HCT116 (cell line): Measurements from ENCODE around the gene KCNV2.

Experiments
- CBX3 ChIP-seq: IDR thresholded peaks from 2 replicates; pipeline ENCODE4 v1.6.1; 2012; ENCODE audit warnings: low read depth
- CEBPB ChIP-seq: IDR thresholded peaks from 2 replicates; pipeline ENCODE4 v1.6.1; 2012; ENCODE audit warnings: low read depth
- CTCF ChIP-seq, 3 experiments: fragments of 200-600 bp in 1 of 3; sonication (generic) in 1 of 3; IDR thresholded peaks in 2 of 3; conservative IDR thresholded peaks in 1 of 3; 2 replicates each; pipeline ENCODE4 v1.5.1; 2012 to 2017; ENCODE audit warnings: low read depth in 2 of 3, low read length in 2 of 3, antibody characterized with exemption in 1 of 3, borderline replicate concordance in 1 of 3, control low read depth in 1 of 3, mild to moderate bottlenecking in 1 of 3, mixed read lengths in 1 of 3, mixed run types in 1 of 3, moderate library complexity in 1 of 3; ENCODE audit not compliant: insufficient read depth in 1 of 3
- EZH2 ChIP-seq: fragments of 200-600 bp; sonication (generic); IDR thresholded peaks from 2 replicates; pipeline ENCODE4 v1.6.1; 2017; ENCODE audit warnings: antibody characterized with exemption, mixed run types
- EZH2phosphoT487 ChIP-seq: fragments of 200-600 bp; IDR thresholded peaks from 2 replicates; pipeline ENCODE4 v1.6.1; 2018; ENCODE audit warnings: antibody characterized with exemption, borderline replicate concordance
- JUND ChIP-seq: IDR thresholded peaks from 2 replicates; pipeline ENCODE4 v1.6.1; 2012
- MAX ChIP-seq: IDR thresholded peaks from 2 replicates; pipeline ENCODE4 v1.6.1; 2012
- POLR2A ChIP-seq: IDR thresholded peaks from 2 replicates; pipeline ENCODE4 v1.7.0; 2011; ENCODE audit warnings: borderline replicate concordance; ENCODE audit not compliant: insufficient read depth, insufficient read length; ENCODE audit errors: extremely low read depth
- POLR2AphosphoS5 ChIP-seq: IDR thresholded peaks from 2 replicates; pipeline ENCODE4 v1.6.1; 2011; ENCODE audit warnings: mild to moderate bottlenecking, low read depth, low read length, moderate library complexity
- REST ChIP-seq: IDR thresholded peaks from 2 replicates; pipeline ENCODE4 v1.6.1; 2012; ENCODE audit warnings: low read depth
- SIN3A ChIP-seq: IDR thresholded peaks from 2 replicates; pipeline ENCODE4 v1.6.1; 2012; ENCODE audit warnings: low read depth
- TCF7L2 ChIP-seq: IDR thresholded peaks from 2 replicates; pipeline ENCODE4 v1.7.0; 2011; ENCODE audit warnings: borderline replicate concordance, inconsistent platforms; ENCODE audit not compliant: insufficient read depth, insufficient read length; ENCODE audit errors: extremely low read depth
- ZFX ChIP-seq: fragments of 450-650 bp; IDR thresholded peaks from 2 replicates; pipeline ENCODE4 v1.6.1; 2017
- ZNF274 ChIP-seq: fragments of 200-500 bp; sonication (Bioruptor generic); IDR thresholded peaks from 2 replicates; pipeline ENCODE4 v1.6.1; 2014; ENCODE audit warnings: mild to moderate bottlenecking, low read depth, low read length, inconsistent platforms

- no peak for TF ChIP-seq CTCF (IDR thresholded peaks at IDR 0.05 in 2 of 3, conservative IDR thresholded peaks at IDR 0.05 in 1 of 3; ENCODE audit: borderline replicate concordance in 1 of 3, insufficient read depth in 1 of 3, low read depth in 2 of 3, low read length in 2 of 3)
- no peak for TF ChIP-seq REST
- TF ChIP-seq JUND: no peak
- TF ChIP-seq POLR2AphosphoS5: no peak
- no peak for TF ChIP-seq MAX
- no peak for TF ChIP-seq POLR2A
- no peak for TF ChIP-seq ZFX
- no peak for TF ChIP-seq EZH2phosphoT487
- TF ChIP-seq CEBPB: no peak
- no peak for TF ChIP-seq CBX3
- no peak for TF ChIP-seq ZNF274
- no peak for TF ChIP-seq TCF7L2
- TF ChIP-seq SIN3A: no peak
- TF ChIP-seq EZH2: no peak
Measured at GRCh38 chr9:2725898-2726649, 8.8 kb downstream of the KCNV2 start.
